ENCODE results near the gene S100A8.

GRCh38 chr1:153348511-153349362, 42.1 kb downstream of the S100A8 start, which contains the start of gene PGLYRP4:
- TF ChIP-seq CTCF (IDR thresholded peaks at IDR 0.05) (no peak), POLR2A (IDR thresholded peaks at IDR 0.05) (no peak)
